Adrenal gland (tissue), 12 donors: ENCODE results near the gene TIMP2. TPM values are rescaled to one million over a fixed set of nuclear protein-coding genes. Genes with fewer than 3 reads are reported as not detected.

Source experiments
- DNase-seq, 7 donors: peaks; one replicate each; pipeline ENCODE4 v3.0.0-alpha.2; 2019 to 2020
- H3K27ac ChIP-seq, 5 donors: fragments of 200-600 bp; sonication (generic) in 4 of 5; 1 replicate in 3 of 5; 2 replicates in 2 of 5; pipeline versions ENCODE4 v1.5.1 to v1.8.0; 2016 to 2020; ENCODE audit warnings: mild to moderate bottlenecking in 1 of 5
- H3K27me3 ChIP-seq: fragments of 200-600 bp; 2 replicates; pipeline ENCODE4 v1.8.0; 2021
- H3K36me3 ChIP-seq, 2 donors: fragments of 200-600 bp; replicated peaks in 1 of 2; 1 replicate in 1 of 2; 2 replicates in 1 of 2; pipeline versions ENCODE4 v1.5.1 to v1.8.0; 2018 to 2022
- H3K4me1 ChIP-seq, 2 donors: fragments of 200-600 bp; replicated peaks in 1 of 2; 1 replicate in 1 of 2; 2 replicates in 1 of 2; pipeline versions ENCODE4 v1.5.1 to v1.8.0; 2018 to 2021
- H3K4me3 ChIP-seq, 4 donors: fragments of 200-600 bp; sonication (generic) in 3 of 4; one replicate each; pipeline ENCODE4 v1.5.1; 2016 to 2018
- H3K9me3 ChIP-seq, 3 donors: fragments of 200-600 bp; sonication (generic) in 1 of 3; replicated peaks in 1 of 3; 1 replicate in 2 of 3; 2 replicates in 1 of 3; pipeline versions ENCODE4 v1.5.1 to v1.8.0; 2016 to 2021
- POLR2A ChIP-seq, 2 donors: fragments of 450-650 bp; IDR thresholded peaks; one replicate each; pipeline ENCODE4 v1.6.1; 2017; ENCODE audit warnings: antibody characterized with exemption in 2 of 2, mild to moderate bottlenecking in 2 of 2, moderate library complexity in 1 of 2
- WGBS, 4 donors: extraction: QIAGEN DNeasy Blood & Tissue Kit in 2 of 4; methylation state at CpG; one replicate each; pipeline versions ENCODE4 v1.1.5 to v1.1.7; 2013 to 2017; 5-methylcytosine and 5-hydroxymethylcytosine counted together
- intact Hi-C, 2 donors: fragments of 100-400 bp; cut with DNase I; formaldehyde crosslinking; loops; one replicate each; pipeline versions ENCODE4 v1.14.1 to v1.15.0; 2022 to 2023
- polyA plus RNA-seq, 3 donors: library from polyadenylated mRNA; stranded (reverse); fragments of 200-250 nt in 2 of 3; fragments of 350-450 nt in 1 of 3; fragmentation: Illumina TruSeq in 1 of 3; extraction: RNeasy Lipid Tissue Mini Kit (QIAGEN cat#74804) in 1 of 3; gene quantifications; one replicate each; pipeline ENCODE4 v1.2.3, GENCODE V29; 2013 to 2014
- total RNA-seq, 9 donors: library from RNA; depleted of rRNA in 4 of 9; stranded (reverse); fragments of >200 nt in 4 of 9; fragments of 120-200 nt in 1 of 9; fragmentation: NEBNext Ultra II Directional in 1 of 9; extraction: Animal tissue kit (Norgen Biotek cat#: 25700) in 1 of 9; gene quantifications; one replicate each; pipeline versions ENCODE4 v1.1.0 to v1.2.4, GENCODE V29; 2013 to 2023
- TF ChIP-seq, protein P1 (sequence below), 6 experiments: fragments of 450-650 bp in 4 of 6; fragments of 200-600 bp in 2 of 6; sonication (generic) in 1 of 6; IDR thresholded peaks; 1 replicate in 5 of 6; 2 replicates in 1 of 6; pipeline versions ENCODE4 v1.5.1 to v1.8.0; 2016 to 2021; ENCODE audit warnings: antibody characterized with exemption in 6 of 6, mild to moderate bottlenecking in 2 of 6, moderate library complexity in 1 of 6
- donor health status: healthy with polysubstance abuse.
- donor health status: Bipolar disorder and iron deficiency.
- donor health status: DM: yes; HTN: yes; CAD: no.
- donor health status: DM: no; HTN: no; CAD: no.
- donor health status: DM: no; HTN: no; CAD: no.
- donor health status: DM: yes; HTN: yes; CAD: no.

The TIMP2 gene
- total and polyA plus RNA-seq, 12 donors = 20.2 to 275 (median 176) TPM

DNA sequence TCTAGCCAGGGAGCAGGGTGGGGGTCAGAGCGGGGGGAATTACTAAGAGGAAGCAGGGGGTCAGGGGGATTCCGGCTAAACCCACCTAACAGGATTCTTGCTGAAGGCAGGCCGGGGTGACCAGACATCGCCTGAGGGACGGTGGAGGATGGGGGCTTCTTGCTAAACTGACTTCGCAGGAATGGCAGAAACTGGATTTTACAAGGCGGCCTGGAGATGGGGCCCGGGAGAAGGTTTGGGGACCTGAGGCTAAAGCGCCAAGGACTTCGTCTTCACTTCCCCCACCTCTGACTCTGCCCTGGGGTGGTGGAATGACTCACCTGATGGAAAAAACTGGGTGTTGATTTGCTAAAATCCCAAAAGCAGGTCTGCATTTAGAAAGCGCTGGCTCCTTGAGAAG lies 31.1 kb upstream of the TIMP2 start:
- no peak overlapping the region for H3K4me3 ChIP-seq
- intact Hi-C loops = no loop called here
- no peaks in the 10 kb centered on the region for H3K27me3 ChIP-seq
- TF ChIP-seq POLR2A (IDR thresholded peaks at IDR 0.05) = no peak
- TF ChIP-seq, protein P1, sequence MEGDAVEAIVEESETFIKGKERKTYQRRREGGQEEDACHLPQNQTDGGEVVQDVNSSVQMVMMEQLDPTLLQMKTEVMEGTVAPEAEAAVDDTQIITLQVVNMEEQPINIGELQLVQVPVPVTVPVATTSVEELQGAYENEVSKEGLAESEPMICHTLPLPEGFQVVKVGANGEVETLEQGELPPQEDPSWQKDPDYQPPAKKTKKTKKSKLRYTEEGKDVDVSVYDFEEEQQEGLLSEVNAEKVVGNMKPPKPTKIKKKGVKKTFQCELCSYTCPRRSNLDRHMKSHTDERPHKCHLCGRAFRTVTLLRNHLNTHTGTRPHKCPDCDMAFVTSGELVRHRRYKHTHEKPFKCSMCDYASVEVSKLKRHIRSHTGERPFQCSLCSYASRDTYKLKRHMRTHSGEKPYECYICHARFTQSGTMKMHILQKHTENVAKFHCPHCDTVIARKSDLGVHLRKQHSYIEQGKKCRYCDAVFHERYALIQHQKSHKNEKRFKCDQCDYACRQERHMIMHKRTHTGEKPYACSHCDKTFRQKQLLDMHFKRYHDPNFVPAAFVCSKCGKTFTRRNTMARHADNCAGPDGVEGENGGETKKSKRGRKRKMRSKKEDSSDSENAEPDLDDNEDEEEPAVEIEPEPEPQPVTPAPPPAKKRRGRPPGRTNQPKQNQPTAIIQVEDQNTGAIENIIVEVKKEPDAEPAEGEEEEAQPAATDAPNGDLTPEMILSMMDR (IDR thresholded peaks at IDR 0.05) = no peak
- peaks cover 0 to under 1% (median 0%) of the 10 kb centered on the region in 3 donors for H3K9me3 ChIP-seq
- 85 to 93% (median 87%) methylated on average over 11 of the region's 11 CpGs for WGBS, 4 donors
- H3K36me3 ChIP-seq = no peaks in the 10 kb centered on the region
- H3K27ac ChIP-seq = no peak overlapping the region
- no peaks in the 10 kb centered on the region for H3K4me1 ChIP-seq
- no peak for DNase-seq

DNA sequence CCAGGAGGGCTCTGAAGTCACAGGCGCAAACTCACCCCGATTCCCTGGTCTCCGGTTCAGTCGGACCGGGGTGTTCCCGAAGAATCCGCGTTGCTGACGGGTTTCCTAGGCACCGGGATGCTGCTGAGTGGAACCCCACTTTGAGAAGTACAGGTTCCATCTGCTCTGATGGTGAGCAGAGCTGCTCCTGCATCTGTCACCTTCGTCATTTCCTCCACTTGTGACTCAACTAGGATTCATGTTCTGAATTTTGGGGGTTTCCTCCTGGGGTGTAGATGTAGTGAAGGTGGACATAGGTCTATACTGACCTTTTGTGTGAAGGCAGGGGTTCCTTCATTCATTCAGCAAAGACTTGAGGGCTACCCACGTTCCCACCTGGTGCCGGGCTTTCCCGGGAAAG lies 29.5 kb upstream of the TIMP2 start:
- Histone ChIP-seq H3K4me3 (no peak overlapping the region), H3K27me3 (no peaks in the 10 kb centered on the region), H3K4me1 (no peaks in the 10 kb centered on the region), H3K36me3 (no peaks in the 10 kb centered on the region), H3K27ac (no peak overlapping the region), H3K9me3 (peaks cover 0 to 16% (median 0%) of the 10 kb centered on the region in 3 donors)
- WGBS, 4 donors = 90 to 95% (median 91%) methylated on average over 9 to 14 of the region's 14 CpGs
- TF ChIP-seq, protein P1 (IDR thresholded peaks at IDR 0.05) = no peak
- no peak for TF ChIP-seq POLR2A (IDR thresholded peaks at IDR 0.05)
- no peak for DNase-seq
- intact Hi-C loops = no loop called here

DNA sequence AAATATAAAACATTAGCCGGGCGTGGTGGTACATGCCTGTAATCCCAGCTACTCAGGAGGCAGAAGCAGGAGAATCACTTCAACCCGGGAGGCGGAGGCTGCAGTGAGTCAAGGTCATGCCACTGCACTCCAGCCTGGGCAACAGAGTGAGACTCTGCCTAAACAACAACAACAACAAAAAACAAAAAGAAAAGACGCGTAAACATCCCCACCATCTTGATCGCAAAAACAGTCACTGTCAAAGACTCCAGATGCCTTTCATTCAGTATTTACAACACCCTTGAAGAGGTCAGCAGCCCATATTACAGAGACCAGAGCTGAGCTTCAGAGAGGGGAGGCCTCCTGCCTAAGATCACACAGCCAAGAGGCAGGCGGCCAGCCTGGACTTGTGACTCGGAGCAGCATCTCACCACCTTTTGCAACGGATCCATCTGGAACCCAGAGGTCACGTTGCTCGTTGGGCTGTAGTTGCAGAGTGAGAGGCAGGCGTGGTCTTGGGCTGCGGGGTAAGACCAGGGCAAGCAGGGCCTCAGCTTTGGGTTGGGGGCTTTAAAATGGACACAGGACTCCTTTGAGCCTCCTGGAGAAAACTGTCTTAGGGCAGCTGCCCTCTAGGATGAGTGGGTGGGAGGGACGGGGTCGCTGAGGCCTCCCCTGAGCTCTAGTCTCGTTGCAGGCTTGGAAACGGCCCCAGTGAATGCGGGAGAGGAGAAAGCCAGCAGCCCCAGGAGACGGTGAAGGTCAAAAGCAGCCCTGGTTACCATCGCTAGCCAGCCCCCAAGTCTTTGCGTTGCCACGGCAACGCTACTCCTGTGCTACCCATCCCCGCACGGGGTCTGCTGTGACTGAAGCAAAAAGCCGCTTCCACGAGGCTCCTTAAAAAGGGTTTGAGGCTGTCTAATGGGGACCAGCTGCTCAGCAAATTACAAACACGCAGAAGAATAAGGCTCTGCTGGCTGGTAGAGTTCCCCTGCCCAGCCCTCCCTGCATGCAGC lies 28.5 kb upstream of the TIMP2 start:
- no peak overlapping the region for H3K4me3 ChIP-seq
- peaks cover 0 to 16% (median 0%) of the 10 kb centered on the region in 3 donors for H3K9me3 ChIP-seq
- no peaks in the 10 kb centered on the region for H3K4me1 ChIP-seq
- H3K27ac ChIP-seq = no peak overlapping the region
- intact Hi-C loops = no loop called here
- no peak for TF ChIP-seq POLR2A (IDR thresholded peaks at IDR 0.05)
- TF ChIP-seq, protein P1 (IDR thresholded peaks at IDR 0.05) = no peak
- 73 to 78% (median 75%) methylated on average over 13 to 29 of the region's 29 CpGs for whole genome bisulfite sequencing, 4 donors
- no peaks in the 10 kb centered on the region for H3K27me3 ChIP-seq
- no peak for DNase-seq
- no peaks in the 10 kb centered on the region for H3K36me3 ChIP-seq

DNA sequence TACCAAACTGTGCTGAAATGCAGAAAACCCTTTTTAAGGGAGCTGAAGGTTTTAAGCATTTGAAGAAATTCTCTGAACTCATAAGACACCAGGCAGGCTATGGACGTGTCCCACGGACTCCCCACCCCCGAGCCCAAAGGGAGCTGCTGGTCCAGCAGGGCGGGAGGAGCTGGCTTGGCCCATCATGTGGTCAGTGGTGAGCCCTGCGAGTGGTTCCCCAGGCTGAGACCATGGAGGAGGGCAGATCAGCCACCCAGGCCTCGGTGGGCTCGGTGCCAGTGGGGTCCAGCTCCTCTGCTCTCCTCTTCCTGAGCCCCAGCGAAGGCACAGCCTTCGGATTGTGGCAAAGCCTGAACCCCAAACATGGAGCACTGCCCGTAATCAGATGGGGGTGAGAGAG lies 27.5 kb upstream of the TIMP2 start:
- H3K36me3 ChIP-seq = no peaks in the 10 kb centered on the region
- intact Hi-C loops = no loop called here
- 78 to 100% (median 92%) methylated on average over 4 to 10 of the region's 10 CpGs for WGBS, 4 donors
- H3K27ac ChIP-seq = no peak overlapping the region
- no peak for TF ChIP-seq POLR2A (IDR thresholded peaks at IDR 0.05)
- TF ChIP-seq, protein P1 (IDR thresholded peaks at IDR 0.05) = no peak
- DNase-seq = no peak
- peaks cover 0 to 16% (median 0%) of the 10 kb centered on the region in 3 donors for H3K9me3 ChIP-seq
- no peaks in the 10 kb centered on the region for H3K27me3 ChIP-seq
- no peak overlapping the region for H3K4me3 ChIP-seq
- H3K4me1 ChIP-seq = peaks cover 2 to 3% of the 10 kb centered on the region in 2 donors
